Left lobe of liver (tissue), 2 donors: ENCODE results near the gene ALG2. TPM values are rescaled to one million over a fixed set of nuclear protein-coding genes. Genes with fewer than 3 reads are reported as not detected.
"Not testable (repeated sequence)": the region's sequence is repeated elsewhere in the genome, so short reads cannot be mapped to it uniquely, and the experiment has no call there.

Source experiments
- ATAC-seq: fragments of 200-7000 bp; cut with Tn5 transposase; one replicate; pipeline ENCODE4 v1.9.1; 2020; ENCODE audit warnings: mild to moderate bottlenecking, moderate library complexity
- DNase-seq: peaks from one replicate; pipeline ENCODE4 v3.0.0-alpha.2; 2020; ENCODE audit warnings: low spot score
- total RNA-seq: library from RNA; stranded (reverse); gene quantifications from one replicate; pipeline ENCODE4 v1.2.1, GENCODE V29; 2021
- donor health status: DM: no; HTN: no; CAD: no; lungs with moderate emphysema.
- donor health status: DM: no; HTN: yes; CAD: no.

Gene ALG2
- total RNA-seq, 1 donor from 2014 or later, result 29.1 TPM

GRCh38 chr9:99238331-99238730 is 16.6 kb upstream of the ALG2 start:
- DNase-seq, result no peak
- no peak for ATAC-seq

- not testable (repeated sequence) for DNase-seq, ATAC-seq
Observed at GRCh38 chr9:99237849-99238248, 16.1 kb upstream of the ALG2 start.

- ATAC-seq (peak; percentile 39), DNase-seq (no peak)
Observed at GRCh38 chr9:99237356-99237755, 15.6 kb upstream of the ALG2 start.

GRCh38 chr9:99235926-99236634 is 14.3 kb upstream of the ALG2 start:
- DNase-seq (no peak), ATAC-seq (no peak)

GRCh38 chr9:99235069-99235468 is 13.3 kb upstream of the ALG2 start:
- no peak for ATAC-seq
- DNase-seq, result no peak

GRCh38 chr9:99234618-99235017 is 12.9 kb upstream of the ALG2 start:
- DNase-seq (no peak), ATAC-seq (no peak)

- DNase-seq (no peak), ATAC-seq (peak; percentile 47)
Observed at GRCh38 chr9:99231711-99232110, 10.0 kb upstream of the ALG2 start.

- DNase-seq, result no peak
- no peak for ATAC-seq
Observed at GRCh38 chr9:99230206-99230605, 8.5 kb upstream of the ALG2 start.

- no peak for ATAC-seq
- DNase-seq, result no peak
Observed at GRCh38 chr9:99226054-99226453, 4.3 kb upstream of the ALG2 start.

GRCh38 chr9:99224445-99224844 is 2.7 kb upstream of the ALG2 start:
- no peak for DNase-seq
- ATAC-seq, result no peak

- ATAC-seq, result peak; percentile 38
- DNase-seq, result no peak
Observed at GRCh38 chr9:99222416-99223270, 901 bp upstream of the ALG2 start.

GRCh38 chr9:99221266-99221620 is 499 bp downstream of the ALG2 start:
- no peak for ATAC-seq
- DNase-seq, result no peak

- DNase-seq, result no peak
- ATAC-seq, result no peak
Observed at GRCh38 chr9:99220011-99220410, 1.7 kb downstream of the ALG2 start.

GRCh38 chr9:99216073-99216472 is 5.7 kb downstream of the ALG2 start:
- no peak for DNase-seq

GRCh38 chr9:99213197-99213596 is 8.5 kb downstream of the ALG2 start:
- DNase-seq (no peak), ATAC-seq (no peak)

More at GRCh38 chr9:99216073-99216472, 5.7 kb downstream of the ALG2 start:
- no peak for ATAC-seq

- DNase-seq (no peak), ATAC-seq (no peak)
Observed at GRCh38 chr9:99211746-99212145, 10.0 kb downstream of the ALG2 start.

GRCh38 chr9:99210572-99210971 is 11.2 kb downstream of the ALG2 start:
- ATAC-seq, result no peak
- no peak for DNase-seq

GRCh38 chr9:99201603-99202002 is 20.1 kb downstream of the ALG2 start:
- DNase-seq, result no peak
- ATAC-seq, result no peak

GRCh38 chr9:99199938-99200539 is 21.7 kb downstream of the ALG2 start:
- ATAC-seq, result no peak

GRCh38 chr9:99197987-99198386 is 23.8 kb downstream of the ALG2 start:
- DNase-seq, result no peak

More at GRCh38 chr9:99199938-99200539, 21.7 kb downstream of the ALG2 start:
- DNase-seq, result no peak

GRCh38 chr9:99197124-99197630 is 24.6 kb downstream of the ALG2 start:
- ATAC-seq, result no peak
- DNase-seq, result no peak

More at GRCh38 chr9:99197987-99198386, 23.8 kb downstream of the ALG2 start:
- no peak for ATAC-seq
